ENCODE results near the gene KRT3. TPM values are rescaled to one million over a fixed set of nuclear protein-coding genes. Genes with fewer than 3 reads are reported as not detected.

Gene KRT3
- total and polyA plus RNA-seq, 9 donors, result 0.13 TPM; not detected in 8

DNA sequence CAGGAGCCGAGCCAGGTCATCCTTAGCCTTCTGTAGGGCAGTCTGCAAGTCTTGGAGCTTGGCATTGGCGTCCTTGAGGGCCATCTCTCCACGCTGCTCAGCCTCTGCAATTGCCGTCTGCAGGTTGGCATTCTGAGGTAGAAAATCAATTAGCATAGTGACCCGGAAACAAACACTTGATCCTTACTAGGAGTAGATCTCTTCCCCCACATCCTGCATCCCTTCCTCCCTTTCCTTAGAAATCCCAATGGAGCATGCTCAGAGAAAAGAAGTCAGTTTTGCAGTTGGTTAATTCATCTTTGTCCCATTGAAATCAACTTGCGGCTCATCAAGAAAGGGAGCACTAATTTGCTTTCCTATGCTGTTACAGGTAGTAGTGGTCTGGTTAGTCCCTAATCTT is 24.8 kb downstream of the KRT3 start:
- H3K4me3 ChIP-seq (ENCODE audit: low read length), result no peak overlapping the region
- no peak overlapping the region for H3K27ac ChIP-seq (ENCODE audit: low read length)
- no peaks in the 10 kb centered on the region for H3K36me3 ChIP-seq (ENCODE audit: control insufficient read depth, insufficient read depth, low read length)
- no peaks in the 10 kb centered on the region for H3K9me3 ChIP-seq (replicated peaks; ENCODE audit: control insufficient read depth, low read depth, low read length)
- WGBS (ENCODE audit: insufficient coverage), result 56% methylated on average over 1 of the region's 6 CpGs
- no peaks in the 10 kb centered on the region for H3K4me1 ChIP-seq (ENCODE audit: control insufficient read depth, insufficient read depth, low read length)
- H3K27me3 ChIP-seq (ENCODE audit: control insufficient read depth, insufficient read depth, low read length), result peaks cover 9% of the 10 kb centered on the region
- no peak for DNase-seq

DNA sequence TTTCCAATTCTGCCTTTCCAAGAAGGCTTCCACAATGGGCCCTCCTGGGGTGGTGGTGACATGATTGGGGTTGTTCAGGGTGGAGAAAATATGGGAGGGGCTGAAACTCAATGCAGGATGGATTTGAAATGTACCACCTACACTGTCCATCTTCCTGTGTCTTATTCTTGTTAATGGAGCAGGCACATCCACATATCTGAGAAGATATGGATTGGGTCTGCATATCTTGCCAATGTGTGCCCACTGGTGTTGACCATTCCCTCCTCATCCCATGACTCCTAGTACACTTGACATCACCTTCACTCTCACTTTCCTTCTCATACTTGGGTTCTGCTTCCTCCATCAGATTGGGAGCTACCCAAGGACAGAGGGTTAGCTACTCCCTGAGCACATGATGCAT is 26.0 kb downstream of the KRT3 start:
- Histone ChIP-seq H3K4me3 (ENCODE audit: low read length) (no peak overlapping the region), H3K27ac (ENCODE audit: low read length) (no peak overlapping the region), H3K4me1 (ENCODE audit: control insufficient read depth, insufficient read depth, low read length) (no peaks in the 10 kb centered on the region), H3K9me3 (replicated peaks; ENCODE audit: control insufficient read depth, low read depth, low read length) (no peaks in the 10 kb centered on the region), H3K36me3 (ENCODE audit: control insufficient read depth, insufficient read depth, low read length) (no peaks in the 10 kb centered on the region), H3K27me3 (ENCODE audit: control insufficient read depth, insufficient read depth, low read length) (peaks cover 8% of the 10 kb centered on the region)
- no peak for DNase-seq

DNA sequence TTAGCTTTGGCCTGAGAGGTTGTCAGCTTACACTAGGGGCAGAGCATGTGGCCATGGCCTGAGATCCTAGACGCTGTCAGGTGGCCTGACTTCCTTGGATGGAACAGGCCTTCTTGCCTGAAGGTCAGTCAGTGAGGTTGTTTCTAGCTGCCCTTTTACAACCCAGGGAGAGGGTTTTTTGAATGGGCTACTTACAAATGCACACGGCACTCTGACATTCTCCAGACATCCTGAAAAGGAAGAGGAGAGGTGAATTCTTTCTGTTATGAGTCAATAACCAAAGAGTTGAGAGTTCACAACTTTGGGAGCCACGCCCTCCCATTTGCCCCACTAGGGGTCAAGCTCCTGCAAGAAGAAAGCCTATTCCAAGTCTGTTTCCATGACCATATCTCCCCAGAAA is 26.6 kb downstream of the KRT3 start:
- Histone ChIP-seq H3K27ac (ENCODE audit: low read length) (no peak overlapping the region), H3K36me3 (ENCODE audit: control insufficient read depth, insufficient read depth, low read length) (no peaks in the 10 kb centered on the region), H3K27me3 (ENCODE audit: control insufficient read depth, insufficient read depth, low read length) (peaks cover 8% of the 10 kb centered on the region), H3K9me3 (replicated peaks; ENCODE audit: control insufficient read depth, low read depth, low read length) (no peaks in the 10 kb centered on the region), H3K4me1 (ENCODE audit: control insufficient read depth, insufficient read depth, low read length) (no peaks in the 10 kb centered on the region), H3K4me3 (ENCODE audit: low read length) (no peak overlapping the region)
- WGBS (ENCODE audit: insufficient coverage), result 40% methylated on average over 2 of the region's 3 CpGs
- no peak for DNase-seq

DNA sequence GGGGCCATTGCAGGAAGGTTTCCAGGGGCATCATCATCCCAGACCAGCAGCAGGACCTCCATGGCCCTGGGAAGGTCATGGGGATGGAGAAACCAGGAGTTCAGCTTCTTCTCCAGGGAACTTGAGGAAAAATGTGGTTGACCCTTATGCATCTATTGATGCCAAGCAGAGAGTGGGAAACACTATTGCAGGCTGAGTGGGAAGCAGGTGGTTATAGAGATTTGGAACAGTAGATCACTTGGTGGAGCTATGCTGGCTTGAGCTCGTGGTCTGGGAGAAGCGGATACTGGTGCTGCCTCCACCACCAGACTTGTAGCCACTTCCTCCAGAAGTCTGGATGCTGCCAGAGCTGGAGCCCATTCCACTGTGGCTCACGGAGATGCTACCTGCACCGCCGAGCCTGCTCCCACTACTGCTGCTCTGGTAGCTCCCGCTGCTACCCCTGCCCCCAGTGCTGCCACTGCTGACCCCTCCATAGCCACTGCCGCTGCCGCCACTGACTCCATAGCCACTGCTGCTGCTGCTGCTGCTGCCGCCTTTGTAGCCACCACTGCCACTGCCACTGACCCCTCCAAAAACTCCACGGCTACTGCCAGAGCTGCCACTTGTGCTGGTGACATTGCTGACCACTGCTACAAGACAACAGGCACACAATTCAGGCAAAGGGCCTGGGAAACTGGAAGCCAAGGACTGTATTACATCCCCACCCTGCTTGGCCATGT is 27.3 kb downstream of the KRT3 start:
- no peak overlapping the region for H3K4me3 ChIP-seq (ENCODE audit: low read length)
- H3K9me3 ChIP-seq (replicated peaks; ENCODE audit: control insufficient read depth, low read depth, low read length), result no peaks in the 10 kb centered on the region
- no peaks in the 10 kb centered on the region for H3K36me3 ChIP-seq (ENCODE audit: control insufficient read depth, insufficient read depth, low read length)
- H3K27ac ChIP-seq (ENCODE audit: low read length), result no peak overlapping the region
- DNase-seq, result no peak
- 82% methylated on average over 10 of the region's 10 CpGs for WGBS (ENCODE audit: insufficient coverage)
- H3K27me3 ChIP-seq (ENCODE audit: control insufficient read depth, insufficient read depth, low read length), result peaks cover 8% of the 10 kb centered on the region
- H3K4me1 ChIP-seq (ENCODE audit: control insufficient read depth, insufficient read depth, low read length), result no peaks in the 10 kb centered on the region

DNA sequence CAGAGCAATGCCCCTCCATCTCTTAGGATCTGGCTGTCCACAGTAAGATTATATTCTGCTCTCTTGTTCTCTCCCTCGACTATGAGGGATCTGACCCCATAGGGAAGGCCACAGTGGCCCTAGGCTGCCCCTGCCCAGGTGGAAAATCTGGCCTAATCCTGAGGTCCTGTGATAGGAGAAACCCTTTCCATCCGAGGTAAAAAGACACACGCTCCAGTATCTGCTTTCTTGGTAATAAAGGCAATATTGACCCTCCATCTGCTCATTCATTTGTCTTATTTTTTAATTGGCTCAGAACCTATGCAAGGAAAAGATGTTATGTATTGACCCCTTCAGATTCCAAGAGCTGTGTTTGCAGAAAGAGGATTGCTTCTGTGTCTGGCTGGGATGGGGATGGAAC is 28.5 kb downstream of the KRT3 start:
- no peaks in the 10 kb centered on the region for H3K36me3 ChIP-seq (ENCODE audit: control insufficient read depth, insufficient read depth, low read length)
- H3K4me1 ChIP-seq (ENCODE audit: control insufficient read depth, insufficient read depth, low read length), result no peaks in the 10 kb centered on the region
- no peaks in the 10 kb centered on the region for H3K9me3 ChIP-seq (replicated peaks; ENCODE audit: control insufficient read depth, low read depth, low read length)
- no peak overlapping the region for H3K27ac ChIP-seq (ENCODE audit: low read length)
- H3K4me3 ChIP-seq (ENCODE audit: low read length), result no peak overlapping the region
- WGBS (ENCODE audit: insufficient coverage), result no CpG with 5 or more reads among the region's 3 CpGs
- no peak for DNase-seq
- H3K27me3 ChIP-seq (ENCODE audit: control insufficient read depth, insufficient read depth, low read length), result peaks cover 5% of the 10 kb centered on the region

DNA sequence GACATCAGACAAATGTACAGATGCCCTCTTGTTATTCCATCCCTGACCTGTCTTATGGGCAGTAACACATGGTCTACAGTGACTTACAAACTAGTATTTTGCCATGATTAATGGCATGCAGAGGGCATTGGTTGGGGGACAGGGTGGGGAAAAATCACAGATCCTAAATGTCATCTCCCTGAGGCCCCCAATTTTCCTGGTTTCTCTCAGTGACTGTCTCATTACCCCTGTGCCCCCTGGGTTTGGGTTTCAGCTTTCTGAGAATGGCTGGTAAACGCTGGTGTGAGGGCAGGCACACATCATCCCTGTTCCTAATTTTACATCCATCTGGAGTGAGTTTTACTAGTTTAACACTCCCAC is 28.9 kb downstream of the KRT3 start:
- peaks cover 5% of the 10 kb centered on the region for H3K27me3 ChIP-seq (ENCODE audit: control insufficient read depth, insufficient read depth, low read length)
- no peak overlapping the region for H3K4me3 ChIP-seq (ENCODE audit: low read length)
- H3K27ac ChIP-seq (ENCODE audit: low read length), result no peak overlapping the region
- no peaks in the 10 kb centered on the region for H3K36me3 ChIP-seq (ENCODE audit: control insufficient read depth, insufficient read depth, low read length)
- H3K9me3 ChIP-seq (replicated peaks; ENCODE audit: control insufficient read depth, low read depth, low read length), result peaks cover 2% of the 10 kb centered on the region
- no peaks in the 10 kb centered on the region for H3K4me1 ChIP-seq (ENCODE audit: control insufficient read depth, insufficient read depth, low read length)
- no CpG with 5 or more reads among the region's 1 CpG for WGBS (ENCODE audit: insufficient coverage)
- DNase-seq, result no peak

DNA sequence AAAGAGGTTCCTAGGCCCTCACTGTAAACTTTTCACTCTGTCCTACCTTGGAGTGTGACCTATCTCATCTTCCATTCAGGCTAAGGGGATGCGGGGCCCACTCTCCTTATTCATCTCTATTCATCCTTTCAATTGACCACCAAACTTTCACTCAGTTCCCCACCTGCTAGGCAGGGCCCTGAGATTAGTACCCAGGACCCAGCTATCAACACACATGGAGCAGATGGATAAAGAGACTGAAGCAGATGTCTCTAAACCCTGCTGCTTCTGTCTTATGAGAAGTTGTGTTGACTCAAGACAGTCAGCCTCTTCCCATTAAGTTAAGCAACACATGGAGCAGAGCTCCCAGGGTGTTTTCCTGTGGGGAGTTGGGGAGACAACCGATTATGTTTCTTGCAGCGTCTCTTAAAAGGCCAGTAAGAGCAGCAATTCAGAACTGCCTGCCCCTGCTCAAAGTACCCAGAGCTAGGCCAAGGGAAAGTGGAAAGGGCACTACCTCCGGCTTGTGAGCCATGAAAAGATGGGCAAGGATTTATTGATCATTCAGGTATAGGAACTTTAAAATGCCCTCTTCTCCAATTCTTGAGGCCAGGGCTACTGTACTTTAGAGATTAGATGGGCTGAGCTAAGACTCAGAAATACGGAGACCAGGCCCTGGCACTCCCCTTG is 29.4 kb downstream of the KRT3 start:
- no peaks in the 10 kb centered on the region for H3K4me1 ChIP-seq (ENCODE audit: control insufficient read depth, insufficient read depth, low read length)
- H3K27ac ChIP-seq (ENCODE audit: low read length), result no peak overlapping the region
- peaks cover 5% of the 10 kb centered on the region for H3K27me3 ChIP-seq (ENCODE audit: control insufficient read depth, insufficient read depth, low read length)
- WGBS (ENCODE audit: insufficient coverage), result 74% methylated on average over 3 of the region's 5 CpGs
- DNase-seq, result no peak
- H3K4me3 ChIP-seq (ENCODE audit: low read length), result no peak overlapping the region
- H3K9me3 ChIP-seq (replicated peaks; ENCODE audit: control insufficient read depth, low read depth, low read length), result peaks cover 2% of the 10 kb centered on the region
- H3K36me3 ChIP-seq (ENCODE audit: control insufficient read depth, insufficient read depth, low read length), result no peaks in the 10 kb centered on the region

DNA sequence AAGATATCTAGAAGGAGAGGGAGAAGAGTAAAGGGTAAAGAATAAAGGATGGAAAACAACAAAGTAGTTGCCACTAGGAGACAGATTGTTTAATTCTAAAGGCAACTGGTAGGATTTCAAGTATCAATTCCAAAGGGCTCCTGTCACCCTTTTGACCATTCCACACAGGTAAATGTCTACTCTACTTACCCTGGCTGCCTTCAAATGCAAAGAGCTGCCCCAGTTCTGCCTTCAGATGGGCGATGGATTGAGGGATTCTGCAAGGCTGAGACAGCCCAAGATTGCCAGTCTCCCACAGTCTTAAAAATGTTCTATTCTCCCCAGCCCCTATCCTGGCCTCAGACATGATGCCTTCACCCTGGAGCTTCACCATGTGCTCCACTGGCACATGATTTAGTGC is 30.2 kb downstream of the KRT3 start:
- Histone ChIP-seq H3K27ac (ENCODE audit: low read length) (no peak overlapping the region), H3K4me1 (ENCODE audit: control insufficient read depth, insufficient read depth, low read length) (no peaks in the 10 kb centered on the region), H3K4me3 (ENCODE audit: low read length) (no peak overlapping the region), H3K27me3 (ENCODE audit: control insufficient read depth, insufficient read depth, low read length) (peaks cover 5% of the 10 kb centered on the region), H3K36me3 (ENCODE audit: control insufficient read depth, insufficient read depth, low read length) (no peaks in the 10 kb centered on the region), H3K9me3 (replicated peaks; ENCODE audit: control insufficient read depth, low read depth, low read length) (peaks cover 4% of the 10 kb centered on the region)
- no peak for DNase-seq
- WGBS (ENCODE audit: insufficient coverage), result no CpG with 5 or more reads among the region's 1 CpG

DNA sequence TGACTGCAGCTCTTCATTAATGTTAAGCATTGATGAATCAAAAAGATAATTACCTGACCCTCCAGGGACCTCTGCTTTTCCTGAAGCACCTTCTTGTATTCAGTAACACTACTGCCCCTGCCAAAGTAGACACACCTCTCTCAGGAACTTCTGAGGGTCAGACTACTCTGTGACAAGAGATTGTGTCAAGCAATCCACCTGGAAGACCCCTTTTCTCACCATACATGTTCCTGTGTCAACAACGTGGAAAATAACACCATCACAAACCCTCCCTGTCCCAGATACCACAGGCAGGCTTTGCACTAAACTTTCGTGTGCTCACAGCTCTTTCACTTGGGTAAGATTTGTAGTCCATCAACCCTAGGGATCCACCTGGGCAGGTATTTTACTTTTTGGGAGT is 31.9 kb downstream of the KRT3 start:
- Histone ChIP-seq H3K36me3 (ENCODE audit: control insufficient read depth, insufficient read depth, low read length) (no peaks in the 10 kb centered on the region), H3K4me3 (ENCODE audit: low read length) (no peak overlapping the region), H3K27ac (ENCODE audit: low read length) (no peak overlapping the region), H3K4me1 (ENCODE audit: control insufficient read depth, insufficient read depth, low read length) (no peaks in the 10 kb centered on the region), H3K9me3 (replicated peaks; ENCODE audit: control insufficient read depth, low read depth, low read length) (peaks cover 10% of the 10 kb centered on the region), H3K27me3 (ENCODE audit: control insufficient read depth, insufficient read depth, low read length) (peaks cover 3% of the 10 kb centered on the region)
- DNase-seq, result no peak
- no CpG with 5 or more reads among the region's 2 CpGs for WGBS (ENCODE audit: insufficient coverage)

DNA sequence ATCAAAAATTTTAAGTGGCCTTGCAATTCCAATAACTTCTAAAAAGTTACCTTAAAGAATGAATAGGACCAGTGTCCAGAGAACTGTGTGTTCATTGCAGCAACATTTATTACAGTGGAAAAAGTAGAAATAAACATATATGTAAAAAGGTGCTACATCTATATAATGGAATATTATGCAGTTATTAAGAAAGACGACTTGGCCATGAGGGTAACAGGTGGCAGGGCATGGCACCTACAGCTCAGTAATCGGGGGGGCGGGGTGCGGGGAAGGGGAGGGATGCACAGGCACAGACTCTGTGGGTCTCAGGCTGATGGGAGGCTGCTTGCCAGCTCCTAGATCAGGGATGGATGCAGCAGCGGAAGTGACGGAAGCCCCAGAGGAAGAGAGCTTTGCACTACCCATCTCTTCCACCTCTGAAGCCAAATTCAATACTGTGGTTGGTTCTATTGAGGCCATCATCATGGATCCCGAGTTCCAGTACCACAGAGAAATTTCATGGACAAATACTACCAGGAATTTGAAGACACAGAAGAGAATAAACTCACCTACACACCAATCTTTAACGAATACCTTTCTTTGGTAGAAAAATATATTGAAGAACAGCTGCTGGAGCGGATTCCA is 32.8 kb downstream of the KRT3 start:
- Histone ChIP-seq H3K36me3 (ENCODE audit: control insufficient read depth, insufficient read depth, low read length) (no peaks in the 10 kb centered on the region), H3K4me3 (ENCODE audit: low read length) (no peak overlapping the region), H3K27ac (ENCODE audit: low read length) (no peak overlapping the region), H3K27me3 (ENCODE audit: control insufficient read depth, insufficient read depth, low read length) (peaks cover 3% of the 10 kb centered on the region), H3K9me3 (replicated peaks; ENCODE audit: control insufficient read depth, low read depth, low read length) (peaks cover 10% of the 10 kb centered on the region), H3K4me1 (ENCODE audit: control insufficient read depth, insufficient read depth, low read length) (no peaks in the 10 kb centered on the region)
- no CpG with 5 or more reads among the region's 9 CpGs for WGBS (ENCODE audit: insufficient coverage)
- no peak for DNase-seq

Data from muscle of leg (tissue), 11 donors.